ENCODE measurements around the gene TMEM150B. TPM values are rescaled to one million over a fixed set of nuclear protein-coding genes. Genes with fewer than 3 reads are reported as not detected.

TMEM150B gene
- total and polyA plus RNA-seq, 7 donors: 2.4 to 18.7 (median 7.2) TPM; not detected in 1

DNA sequence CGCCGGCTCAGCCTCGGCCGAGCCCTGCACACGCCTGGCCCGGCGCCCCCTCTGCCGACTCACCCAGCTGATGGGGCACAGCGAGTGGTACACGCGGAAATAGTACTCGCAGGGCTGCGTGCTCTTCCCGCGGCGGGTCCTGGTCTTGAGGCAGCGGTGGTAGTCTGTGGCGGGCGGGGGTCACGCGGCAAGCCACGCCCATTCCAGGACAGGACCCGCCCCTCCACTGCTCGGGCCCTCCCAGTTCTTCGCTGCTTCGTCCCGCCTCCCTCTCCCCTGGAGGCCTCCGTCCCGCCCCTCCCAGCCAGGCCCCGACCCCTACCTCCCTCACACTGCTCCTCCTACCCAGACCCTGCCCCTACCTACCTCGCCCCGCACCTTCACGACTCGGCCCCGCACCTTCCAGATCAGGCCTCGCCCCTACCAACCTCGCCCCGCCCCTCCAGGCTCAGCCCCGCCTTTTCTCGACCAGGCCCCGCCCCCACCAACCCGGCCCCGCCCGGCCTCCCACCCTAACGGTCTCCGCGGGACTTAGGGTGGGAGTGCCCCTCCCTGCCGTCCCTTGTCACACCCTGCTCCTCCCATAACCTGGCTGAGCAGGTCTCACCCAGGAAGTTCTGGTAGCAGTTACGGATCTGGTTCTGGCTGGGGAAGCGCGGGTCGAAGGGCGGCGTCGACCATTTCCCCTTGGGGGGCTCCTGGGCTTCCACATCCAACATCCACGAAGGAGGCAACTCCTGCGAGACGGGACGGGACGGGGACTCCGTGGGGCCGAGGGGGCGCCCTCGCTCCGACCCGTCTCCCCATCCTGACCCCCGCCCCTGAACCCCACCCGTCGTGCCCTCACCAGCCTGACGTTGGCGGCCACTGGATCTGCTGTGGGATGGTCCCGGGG, 28.9 kb upstream of the TMEM150B start:
- Histone ChIP-seq H3K4me1 (peaks cover 0 to 19% (median 17%) of the 10 kb centered on the region in 4 donors), H3K36me3 (no peaks in the 10 kb centered on the region), H3K27me3 (peaks cover 28 to 73% (median 55%) of the 10 kb centered on the region in 3 donors), H3K27ac (no peak overlapping the region), H3K9me3 (no peaks in the 10 kb centered on the region), H3K4me3 (peak overlapping the region in 3 of 4 donors; percentile 29 to 38 (median 30))
- DNase-seq: peak; percentile 81
- intact Hi-C loops (cut with DNase I): no loop called here
- 1 to 2% methylated on average over 72 of the region's 72 CpGs for WGBS, 2 donors
- TF ChIP-seq CTCF (IDR thresholded peaks at IDR 0.05) (no peak), EP300 (IDR thresholded peaks at IDR 0.05) (no peak), POLR2AphosphoS5 (IDR thresholded peaks at IDR 0.05) (no peak), POLR2A (IDR thresholded peaks at IDR 0.05) (no peak)

DNA sequence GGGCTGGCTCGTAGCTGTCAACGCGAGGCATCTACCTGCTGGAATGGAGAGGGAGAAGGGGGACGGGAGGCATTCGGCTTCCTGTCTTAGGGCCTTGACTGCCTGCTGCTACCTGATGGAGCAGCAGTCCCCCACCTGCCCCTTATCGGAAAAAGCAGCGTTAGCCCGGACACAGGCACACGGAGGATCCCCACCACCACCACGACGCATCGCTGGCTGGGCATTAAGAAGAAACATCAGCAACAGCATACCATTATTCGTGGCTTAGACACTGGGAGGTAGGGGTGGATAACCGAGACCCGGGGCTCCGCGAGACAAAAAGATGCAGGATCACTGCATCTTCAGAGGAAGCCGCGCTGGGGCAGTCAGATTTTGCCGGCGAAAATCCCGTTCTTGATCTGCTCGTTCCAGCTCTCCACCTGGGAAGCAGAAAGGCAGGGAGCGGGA, 28.2 kb upstream of the TMEM150B start:
- Histone ChIP-seq H3K9me3 (no peaks in the 10 kb centered on the region), H3K36me3 (no peaks in the 10 kb centered on the region), H3K27me3 (peaks cover 28 to 73% (median 55%) of the 10 kb centered on the region in 3 donors), H3K27ac (no peak overlapping the region), H3K4me1 (peaks cover 0 to 19% (median 17%) of the 10 kb centered on the region in 4 donors), H3K4me3 (peak overlapping the region in 3 of 4 donors; percentile 29 to 38 (median 30))
- intact Hi-C loops (cut with DNase I): no loop called here
- DNase-seq: no peak
- 3 to 4% methylated on average over 24 of the region's 24 CpGs for WGBS, 2 donors
- TF ChIP-seq POLR2AphosphoS5 (IDR thresholded peaks at IDR 0.05) (no peak), EP300 (IDR thresholded peaks at IDR 0.05) (no peak), POLR2A (IDR thresholded peaks at IDR 0.05) (no peak), CTCF (IDR thresholded peaks at IDR 0.05) (no peak)

- 46 to 66% methylated on average over 25 of the region's 25 CpGs for WGBS, 2 donors
- intact Hi-C loops (cut with DNase I): no loop called here
- no peak for DNase-seq
- peaks cover 28 to 73% (median 55%) of the 10 kb centered on the region in 3 donors for H3K27me3 ChIP-seq
- peaks cover 0 to 19% (median 17%) of the 10 kb centered on the region in 4 donors for H3K4me1 ChIP-seq
- H3K36me3 ChIP-seq: no peaks in the 10 kb centered on the region
- no peak overlapping the region for H3K27ac ChIP-seq
- no peaks in the 10 kb centered on the region for H3K9me3 ChIP-seq
- no peak overlapping the region for H3K4me3 ChIP-seq
- TF ChIP-seq EP300 (IDR thresholded peaks at IDR 0.05) (no peak), POLR2AphosphoS5 (IDR thresholded peaks at IDR 0.05) (no peak), CTCF (IDR thresholded peaks at IDR 0.05) (no peak), POLR2A (IDR thresholded peaks at IDR 0.05) (no peak)
Observed at GRCh38 chr19:55352549-55353145, 27.5 kb upstream of the TMEM150B start.

GRCh38 chr19:55352040-55352439, 26.9 kb upstream of the TMEM150B start:
- Histone ChIP-seq H3K36me3 (peaks cover 0 to 5% (median under 1%) of the 10 kb centered on the region in 4 donors), H3K27me3 (peaks cover 28 to 72% (median 50%) of the 10 kb centered on the region in 3 donors), H3K4me1 (peaks cover 0 to 19% (median 17%) of the 10 kb centered on the region in 4 donors), H3K9me3 (no peaks in the 10 kb centered on the region), H3K27ac (no peak overlapping the region), H3K4me3 (no peak overlapping the region)
- no peak for DNase-seq
- no peak for TF ChIP-seq EP300 (IDR thresholded peaks at IDR 0.05)
- TF ChIP-seq POLR2AphosphoS5 (IDR thresholded peaks at IDR 0.05): no peak
- TF ChIP-seq CTCF (IDR thresholded peaks at IDR 0.05): no peak
- TF ChIP-seq POLR2A (IDR thresholded peaks at IDR 0.05): no peak
- WGBS, 2 donors: 65 to 69% methylated on average over 6 of the region's 6 CpGs
- intact Hi-C loops (cut with DNase I): no loop called here
